HepG2 (cell line): ENCODE measurements around the gene ALDOA. TPM values are rescaled to one million over a fixed set of nuclear protein-coding genes. Genes with fewer than 3 reads are reported as not detected.

Experiments
- CREM ChIP-seq, 2 experiments: sonication (generic) in 1 of 2; formaldehyde crosslinking in 1 of 2; IDR thresholded peaks; 2 replicates each; pipeline versions ENCODE4 v1.4.0 to v1.6.1; 2016 to 2020; ENCODE audit warnings: antibody characterized with exemption in 1 of 2, mild to moderate bottlenecking in 1 of 2, missing genetic modification reagents in 1 of 2
- GATAD2A ChIP-seq: IDR thresholded peaks from 2 replicates; pipeline ENCODE4 v1.6.1; 2016
- HNRNPH1 ChIP-seq: fragments of 200-400 bp; formaldehyde crosslinking; optimal IDR thresholded peaks from 2 replicates; pipeline ENCODE3; 2017; ENCODE audit warnings: mild to moderate bottlenecking, low read depth, low read length
- IRX3 ChIP-seq: sonication (generic); formaldehyde crosslinking; IDR thresholded peaks from 2 replicates; pipeline ENCODE4 v1.8.1; 2023; ENCODE audit warnings: mild to moderate bottlenecking, low read depth, missing genetic modification reagents, borderline replicate concordance
- MIER3 ChIP-seq: IDR thresholded peaks from 2 replicates; pipeline ENCODE4 v1.6.1; 2016; ENCODE audit warnings: missing compliant biosample characterization, borderline replicate concordance
- MTERF4 ChIP-seq: sonication (generic); formaldehyde crosslinking; IDR thresholded peaks from 2 replicates; pipeline ENCODE4 v1.8.0; 2023; ENCODE audit warnings: mild to moderate bottlenecking, missing genetic modification reagents
- MTF1 ChIP-seq: sonication (generic); formaldehyde crosslinking; IDR thresholded peaks from 2 replicates; pipeline ENCODE4 v1.5.0; 2020; ENCODE audit warnings: missing genetic modification reagents
- NFAT5 ChIP-seq: sonication (generic); formaldehyde crosslinking; IDR thresholded peaks from 2 replicates; pipeline ENCODE4 v1.4.0; 2020; ENCODE audit warnings: missing genetic modification reagents
- NFE2 ChIP-seq: sonication (generic); formaldehyde crosslinking; IDR thresholded peaks from 2 replicates; pipeline ENCODE4 v1.4.0; 2020; ENCODE audit warnings: missing genetic modification reagents
- RFXAP ChIP-seq: sonication (generic); formaldehyde crosslinking; IDR thresholded peaks from 2 replicates; pipeline ENCODE4 v1.4.0; 2020; ENCODE audit warnings: missing genetic modification reagents, borderline replicate concordance
- SIN3B ChIP-seq: fragments of 150-350 bp; IDR thresholded peaks from 2 replicates; pipeline ENCODE4 v1.6.1; 2014; ENCODE audit warnings: low read length
- SP5 ChIP-seq: IDR thresholded peaks from 2 replicates; pipeline ENCODE4 v1.6.1; 2016; ENCODE audit warnings: low read depth, borderline replicate concordance
- SPEN ChIP-seq: sonication (generic); formaldehyde crosslinking; IDR thresholded peaks from 2 replicates; pipeline ENCODE4 v1.5.1; 2020; ENCODE audit warnings: low read depth, mild to moderate bottlenecking, missing genetic modification reagents
- ZBTB7B ChIP-seq: sonication (generic); formaldehyde crosslinking; IDR thresholded peaks from 2 replicates; pipeline ENCODE4 v1.4.0; 2020; ENCODE audit warnings: missing genetic modification reagents
- ZNF160 ChIP-seq: sonication (generic); formaldehyde crosslinking; IDR thresholded peaks from 2 replicates; pipeline ENCODE4 v1.8.0; 2022; ENCODE audit warnings: mild to moderate bottlenecking, inconsistent platforms, missing genetic modification reagents
- ZNF18 ChIP-seq: sonication (generic); formaldehyde crosslinking; IDR thresholded peaks from 2 replicates; pipeline ENCODE4 v1.8.0; 2022; ENCODE audit warnings: mild to moderate bottlenecking, missing genetic modification reagents; ENCODE audit not compliant: insufficient replicate concordance
- ZNF326 ChIP-seq: sonication (generic); formaldehyde crosslinking; IDR thresholded peaks from 2 replicates; pipeline ENCODE4 v1.4.0; 2020; ENCODE audit warnings: missing genetic modification reagents, borderline replicate concordance
- ZNF343 ChIP-seq: sonication (generic); formaldehyde crosslinking; IDR thresholded peaks from 2 replicates; pipeline ENCODE4 v1.4.0; 2020; ENCODE audit warnings: mild to moderate bottlenecking, missing genetic modification reagents
- ZNF367 ChIP-seq: sonication (generic); formaldehyde crosslinking; IDR thresholded peaks from 2 replicates; pipeline ENCODE4 v1.4.0; 2020; ENCODE audit warnings: missing genetic modification reagents, borderline replicate concordance
- ZNF446 ChIP-seq: sonication (generic); formaldehyde crosslinking; IDR thresholded peaks from 2 replicates; pipeline ENCODE4 v1.5.0; 2020; ENCODE audit warnings: mild to moderate bottlenecking, missing genetic modification reagents
- ZNF772 ChIP-seq: sonication (generic); formaldehyde crosslinking; IDR thresholded peaks from 2 replicates; pipeline ENCODE4 v1.5.0; 2020; ENCODE audit warnings: mild to moderate bottlenecking, missing genetic modification reagents
- ZNF891 ChIP-seq: sonication (generic); formaldehyde crosslinking; IDR thresholded peaks from 2 replicates; pipeline ENCODE4 v1.5.0; 2020; ENCODE audit warnings: mild to moderate bottlenecking, missing genetic modification reagents
- polyA plus RNA-seq, 8 experiments: library from polyadenylated mRNA; depleted of rRNA in 3 of 8; stranded (reverse) in 7 of 8; unstranded in 1 of 8; fragments of >200 nt; fragmentation: Illumina TruSeq in 4 of 8; extraction: Trizol in 4 of 8; gene quantifications; 2 replicates each; pipeline versions ENCODE4 v1.2.1 to v1.2.3, GENCODE V29; 2011 to 2016; ENCODE audit warnings: low read depth in 4 of 8, missing spikeins in 1 of 8, mixed read lengths in 1 of 8; ENCODE audit not compliant: insufficient read depth in 1 of 8
- total RNA-seq, 5 experiments: library from RNA; depleted of rRNA; stranded (reverse); fragments of >200 nt; fragmentation: Illumina TruSeq; extraction: Trizol; gene quantifications; 2 replicates each; pipeline ENCODE4 v1.2.3, GENCODE V29; 2016; ENCODE audit warnings: low read depth in 1 of 5

Gene ALDOA
- total and polyA plus RNA-seq, 2 of the 13 experiments (the other 11 are each of a cell fraction or from before 2014, with no cell fraction given) = 925 to 1,884 TPM

GRCh38 chr16:30076276-30076791, 10.8 kb downstream of the ALDOA start (continued):
- TF ChIP-seq ZNF772 (CRISPR knock-in tag) (no peak), SIN3B (no peak), NFE2 (peak; percentile 41; the same call in 1 of the 2 replicates), MTF1 (no peak), IRX3 (CRISPR knock-in tag) (0 out of 2 replicates have a peak, but pooled peaks have one; percentile 28), NFAT5 (CRISPR knock-in tag) (0 out of 2 replicates have a peak, but pooled peaks have one; percentile 50), ZNF326 (CRISPR knock-in tag) (no peak), ZNF343 (peak; percentile 57; the same call in 1 of the 2 replicates), ZBTB7B (no peak), MIER3 (CRISPR knock-in tag) (no peak), ZNF160 (CRISPR knock-in tag) (no peak), RFXAP (CRISPR knock-in tag) (peak; percentile 10; the same call in 1 of the 2 replicates), SP5 (CRISPR knock-in tag) (no peak), ZNF446 (CRISPR knock-in tag) (no peak; the same call in 1 of the 2 replicates), HNRNPH1 (no peak), SPEN (CRISPR knock-in tag) (peak; percentile 1; the same call in 1 of the 2 replicates), MTERF4 (0 out of 2 replicates have a peak, but pooled peaks have one; percentile 37), CREM (IDR thresholded peaks at IDR 0.05) (no peak), CREM (CRISPR knock-in tag; IDR thresholded peaks at IDR 0.05) (peak; percentile 20; the same call in 1 of the 2 replicates), ZNF891 (CRISPR knock-in tag) (no peak), ZNF367 (CRISPR knock-in tag) (0 out of 2 replicates have a peak, but pooled peaks have one; percentile 19), GATAD2A (CRISPR knock-in tag) (no peak), ZNF18 (CRISPR knock-in tag) (peak; percentile 56)
